NCI-H510A (cell line): Measurements from ENCODE around the gene TMEM229B.

Experiments
- DNase-seq: peaks from one replicate; lab custom pipeline; 2025; lab: John Stamatoyannopoulos, UW

The TMEM229B gene

DNA sequence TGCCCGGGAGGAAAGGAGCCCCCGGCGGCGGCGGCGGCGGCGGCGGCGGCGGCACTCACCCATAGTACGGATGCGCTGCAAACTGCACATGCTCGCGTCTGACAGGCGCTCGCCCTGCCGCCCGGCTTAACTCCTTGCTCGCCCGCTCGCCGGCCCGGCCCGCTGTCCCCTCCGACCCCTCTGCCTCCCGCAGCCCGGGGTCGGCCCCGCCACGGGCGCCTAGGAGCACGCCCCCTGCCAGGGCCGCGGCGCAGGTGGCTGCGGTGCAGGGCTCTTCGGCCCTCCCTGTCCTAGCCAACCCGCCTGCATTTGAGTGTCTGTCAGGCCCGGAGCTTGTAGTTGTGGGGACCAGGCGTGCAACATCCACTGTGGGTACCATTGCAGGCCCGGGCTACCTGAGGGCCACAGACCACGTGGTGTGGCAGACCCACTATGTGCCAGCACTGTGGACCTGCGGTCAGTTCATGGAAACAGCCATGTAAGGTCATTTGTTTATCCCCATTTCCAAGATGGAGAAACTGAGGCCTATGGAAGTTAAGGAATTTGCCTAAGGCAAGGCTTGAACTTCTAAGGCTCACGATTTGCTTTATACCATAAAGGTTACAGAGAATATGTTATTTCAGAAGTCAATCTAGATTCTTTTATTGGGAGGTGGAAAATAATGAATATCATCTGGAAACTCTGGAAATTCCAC is 27.0 kb upstream of the TMEM229B start:
- DNase-seq, result no peak

DNA sequence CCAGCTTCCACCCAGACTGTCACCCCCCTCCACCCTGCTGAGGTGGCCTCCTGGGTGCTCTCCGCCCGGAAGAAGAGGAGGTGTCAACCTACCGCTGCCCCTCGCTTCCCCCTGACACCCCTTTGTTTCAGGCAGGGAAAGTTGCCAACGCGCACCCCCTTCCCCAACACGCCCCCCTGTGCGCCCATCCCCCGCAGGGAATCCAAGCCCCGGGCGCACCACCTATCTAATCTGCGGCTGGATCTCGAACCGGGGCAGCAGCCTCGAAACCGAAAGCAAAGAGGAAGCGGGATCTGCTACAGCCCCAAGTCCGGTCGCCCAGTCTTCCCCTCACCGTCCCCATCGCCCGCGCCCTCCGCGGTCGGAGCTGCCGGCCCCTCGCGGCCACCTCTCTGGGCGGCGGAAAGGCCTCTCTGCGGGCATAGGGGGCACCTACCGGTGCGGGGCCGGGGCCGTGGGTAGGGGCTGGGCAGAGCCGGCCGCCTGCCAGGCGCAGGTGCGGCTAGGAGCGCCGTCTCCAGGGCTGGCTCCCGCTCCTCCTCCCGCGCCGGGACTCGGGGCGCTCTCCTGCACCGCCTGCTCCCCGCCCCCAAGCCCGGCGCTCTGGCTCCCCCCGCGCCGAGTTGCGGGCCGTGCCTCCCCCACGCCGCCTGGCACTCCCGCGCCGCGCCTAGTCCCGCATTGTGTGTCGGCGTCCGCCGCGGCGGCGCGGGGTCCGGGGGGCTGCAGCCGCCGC is 26.3 kb upstream of the TMEM229B start:
- DNase-seq, result no peak

DNA sequence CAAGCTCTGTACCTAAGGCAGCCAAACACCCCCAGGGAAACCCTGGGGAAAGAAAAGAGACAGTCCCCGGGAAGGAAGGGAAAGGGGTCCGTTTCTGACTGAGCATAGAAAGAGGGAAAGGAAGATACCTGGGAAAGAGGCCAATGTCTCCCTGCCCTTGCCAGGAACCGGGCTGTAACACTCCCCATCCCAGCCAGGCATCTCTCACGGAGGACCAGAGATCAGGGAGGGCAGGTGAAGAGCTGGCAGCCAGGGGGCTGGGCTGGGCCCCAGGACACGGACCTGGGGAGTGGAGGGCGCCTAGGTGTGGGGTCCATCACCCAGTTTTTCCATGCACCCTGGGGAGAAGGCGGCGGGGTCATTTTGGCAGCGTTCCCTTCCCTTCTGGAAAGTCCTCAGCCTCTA is 25.7 kb upstream of the TMEM229B start:
- no peak for DNase-seq

DNA sequence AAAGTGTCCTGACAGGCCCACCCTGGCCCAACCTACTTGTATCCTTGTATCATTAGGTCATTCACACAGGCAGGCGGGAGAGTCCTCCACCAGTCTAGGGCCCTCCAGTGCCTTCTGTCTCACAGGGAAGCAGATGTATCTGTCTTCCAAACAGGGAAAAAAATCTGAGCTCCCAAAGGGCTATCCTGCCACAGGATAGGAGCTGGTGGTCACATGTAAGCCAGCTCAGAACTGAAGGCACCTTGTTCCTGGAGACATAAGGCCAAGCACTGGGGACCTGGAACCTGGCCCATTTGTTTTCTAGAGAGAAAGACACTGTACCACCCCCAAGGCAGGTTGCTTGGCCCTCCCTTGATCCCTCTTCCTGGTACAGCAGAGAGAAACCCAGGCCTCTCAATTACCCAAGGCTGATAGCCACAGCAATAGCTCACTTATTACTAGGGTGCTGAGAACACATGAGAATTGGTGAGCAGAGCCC is 25.1 kb upstream of the TMEM229B start:
- no peak for DNase-seq

DNA sequence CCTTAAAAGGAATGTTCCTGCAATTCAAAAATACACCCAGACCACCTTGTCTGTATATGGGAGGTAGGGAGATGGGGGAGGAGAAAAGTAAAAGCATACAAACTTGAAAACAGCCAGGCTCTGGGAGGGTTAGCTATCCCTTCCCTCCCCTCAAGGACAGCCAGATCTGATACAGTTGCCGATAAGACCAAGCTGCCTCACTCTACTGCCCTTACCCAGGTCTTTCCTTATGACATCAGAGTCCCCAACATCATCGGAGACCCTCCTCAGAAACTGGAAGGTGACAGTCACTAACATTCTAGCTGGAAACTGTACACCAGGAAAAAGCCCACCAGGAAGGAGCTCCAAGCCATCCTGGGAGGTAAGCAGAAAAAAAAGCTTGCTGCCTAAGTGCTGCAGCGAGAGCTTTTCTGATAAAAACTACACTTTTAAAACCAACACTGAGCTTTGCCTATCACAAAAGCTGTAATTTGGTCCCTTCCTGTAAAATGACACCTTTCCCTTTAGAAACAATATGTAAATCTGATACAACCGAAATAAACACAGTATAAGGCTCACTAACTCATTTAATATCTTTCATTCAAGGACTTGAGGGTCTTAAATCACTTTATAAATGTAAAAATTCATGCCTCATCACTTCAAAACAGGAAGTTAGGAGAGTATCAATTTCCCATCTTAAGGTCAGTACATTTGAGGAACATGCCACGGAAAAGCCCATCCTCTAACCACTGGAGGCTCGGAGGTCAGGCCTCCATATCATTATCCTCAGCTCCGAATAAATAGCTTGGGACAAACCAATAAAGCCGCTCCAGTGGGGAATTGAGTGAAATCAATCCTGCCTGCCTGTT is 24.2 kb upstream of the TMEM229B start:
- no peak for DNase-seq

DNA sequence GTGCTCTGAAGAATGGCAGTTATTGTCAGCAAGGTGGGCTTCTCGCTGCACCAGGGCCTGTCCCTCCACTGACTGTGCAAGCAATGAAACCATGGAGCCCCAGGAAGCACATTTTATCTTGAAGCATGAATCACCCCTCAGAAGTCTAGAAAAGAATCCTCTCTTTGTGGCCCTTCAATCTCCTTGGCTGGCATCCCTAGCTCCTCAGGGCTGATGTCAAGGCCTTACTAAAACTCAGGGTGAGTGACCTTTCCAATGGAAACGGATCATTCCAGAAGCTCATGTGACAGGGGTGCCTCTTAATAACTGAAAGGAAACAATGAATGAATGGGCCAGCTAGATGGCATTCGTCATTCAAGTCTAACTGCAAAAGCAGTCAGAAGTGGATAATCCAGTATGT is 22.3 kb upstream of the TMEM229B start:
- no peak for DNase-seq

DNA sequence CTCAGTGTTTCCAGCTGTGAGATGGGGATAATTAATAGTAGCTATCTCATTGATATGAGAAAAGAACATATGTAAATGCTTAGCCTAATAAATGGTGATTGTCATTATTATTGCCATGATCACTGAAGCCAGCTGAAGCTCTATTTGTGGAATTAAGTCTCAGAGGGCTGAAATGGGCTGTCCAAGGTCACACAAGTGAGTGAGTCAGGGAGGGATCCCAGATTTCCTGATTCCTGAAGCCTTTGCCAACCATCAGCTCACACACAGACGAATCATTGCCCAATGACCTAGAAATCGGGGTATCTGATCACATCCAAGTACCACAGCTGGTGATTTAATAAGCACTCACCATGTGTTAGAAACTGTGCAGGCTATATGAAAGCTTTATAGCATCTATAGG is 21.6 kb upstream of the TMEM229B start:
- DNase-seq, result no peak

DNA sequence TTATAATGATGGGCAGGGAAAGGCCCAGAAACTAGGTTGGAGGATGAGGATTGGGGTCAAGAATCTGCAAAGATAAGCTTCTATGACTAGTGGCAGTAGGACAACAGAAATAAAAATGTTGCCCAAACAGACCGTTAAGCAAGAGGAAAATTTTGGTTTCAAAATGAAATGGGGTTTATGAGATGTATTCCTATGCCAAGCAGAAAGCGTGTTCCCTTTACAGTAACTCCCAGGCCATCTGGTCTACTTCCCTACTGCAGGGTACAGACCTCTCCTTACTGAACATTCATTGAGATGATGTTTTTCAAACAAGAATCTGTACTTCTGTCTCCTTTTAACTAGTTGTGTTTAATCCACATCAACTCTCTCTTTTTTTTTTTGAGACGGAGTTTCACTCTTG is 20.4 kb upstream of the TMEM229B start:
- DNase-seq, result no peak

DNA sequence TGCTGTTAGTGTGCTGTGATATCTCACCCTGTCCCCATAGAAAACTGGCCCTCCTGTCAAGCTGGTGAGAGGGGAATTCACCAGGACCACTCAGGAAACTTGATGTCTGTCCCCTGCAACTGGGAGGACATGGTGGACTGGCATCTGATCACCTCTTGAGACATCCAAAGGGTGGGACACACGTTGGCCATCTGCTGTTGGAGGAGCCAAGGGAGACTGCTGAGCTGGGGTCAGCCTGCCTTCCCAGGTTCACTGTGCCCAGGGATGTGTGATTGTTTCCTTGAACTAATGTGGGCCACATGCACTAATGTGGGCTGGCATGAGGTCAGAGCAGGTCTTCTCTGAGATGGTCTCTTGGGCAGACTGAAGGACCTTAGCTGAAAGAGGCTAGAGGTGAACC is 16.7 kb upstream of the TMEM229B start:
- no peak for DNase-seq

DNA sequence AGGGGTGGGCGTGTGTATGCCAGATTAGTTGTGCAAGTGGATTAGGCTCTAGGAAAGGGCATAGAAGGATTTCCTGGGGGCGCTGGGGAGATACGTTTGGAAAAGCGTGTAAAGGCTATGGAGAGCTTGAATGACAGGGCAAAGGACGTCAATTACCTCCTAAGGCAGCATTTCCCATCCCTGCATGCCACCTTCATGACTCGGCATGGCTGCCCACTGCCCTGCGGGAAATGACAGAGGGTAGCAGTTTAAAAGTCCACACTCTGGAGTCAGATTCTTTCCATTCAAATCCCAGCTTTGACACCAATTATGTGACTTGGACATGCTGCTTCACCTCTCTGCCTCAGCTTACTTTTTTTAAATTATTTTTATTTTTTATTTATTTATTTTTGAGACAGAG is 14.8 kb upstream of the TMEM229B start:
- DNase-seq, result no peak

DNA sequence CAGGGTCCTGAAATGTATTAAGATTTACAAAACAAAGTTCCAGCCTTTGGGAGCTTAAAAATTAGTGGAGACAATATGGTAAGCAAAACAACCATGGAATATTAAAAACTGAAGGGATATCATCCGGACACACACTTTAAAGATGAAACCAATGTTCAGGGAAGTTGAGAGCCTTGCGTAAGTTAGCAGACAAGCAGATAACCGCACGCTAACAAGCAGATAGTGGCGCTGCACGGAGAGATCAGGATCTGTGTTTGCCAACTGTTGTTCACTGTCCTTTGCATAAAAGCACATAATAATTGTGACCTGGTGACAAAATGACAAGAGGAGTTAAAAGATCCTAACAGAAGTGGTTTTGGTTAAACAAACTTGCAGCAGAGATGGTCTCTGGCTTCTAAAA is 14.3 kb upstream of the TMEM229B start:
- no peak for DNase-seq

DNA sequence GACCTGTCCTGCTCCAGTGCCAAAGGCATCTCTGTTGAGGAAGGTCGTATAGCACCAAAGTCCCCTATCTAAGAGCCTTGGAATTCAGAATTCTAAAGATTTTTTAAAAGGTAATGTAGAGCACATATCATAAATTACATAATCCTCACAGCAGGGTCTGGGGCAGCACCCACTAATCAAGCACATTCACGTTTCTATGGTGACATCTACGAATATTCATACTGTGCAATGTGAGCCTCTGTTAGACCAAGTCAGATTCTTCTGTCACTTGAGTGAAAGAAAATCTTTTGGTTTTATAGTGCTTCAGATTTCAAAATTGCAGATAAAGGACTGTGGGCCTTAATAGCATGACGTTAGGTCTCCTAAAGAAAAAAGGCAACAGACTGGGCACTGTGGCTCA is 13.1 kb upstream of the TMEM229B start:
- DNase-seq, result no peak

DNA sequence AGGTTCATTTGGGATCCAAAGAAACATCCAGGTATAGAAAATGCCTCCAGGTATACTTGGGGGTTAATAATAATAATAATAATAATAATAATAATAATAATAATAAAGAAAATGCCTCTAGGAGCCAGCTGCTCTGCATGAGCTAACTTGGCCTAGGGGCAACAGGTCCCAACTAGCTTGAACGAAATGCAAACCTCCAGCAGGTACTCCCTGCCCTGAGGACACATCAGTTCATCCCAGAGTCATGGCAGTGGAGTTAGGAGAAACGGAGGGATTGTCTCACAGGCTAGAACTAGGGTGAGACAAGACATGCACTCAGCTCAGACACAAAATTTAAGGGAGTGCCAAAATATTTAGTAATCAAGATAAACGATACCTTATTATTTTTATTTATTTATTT is 12.5 kb upstream of the TMEM229B start:
- no peak for DNase-seq

DNA sequence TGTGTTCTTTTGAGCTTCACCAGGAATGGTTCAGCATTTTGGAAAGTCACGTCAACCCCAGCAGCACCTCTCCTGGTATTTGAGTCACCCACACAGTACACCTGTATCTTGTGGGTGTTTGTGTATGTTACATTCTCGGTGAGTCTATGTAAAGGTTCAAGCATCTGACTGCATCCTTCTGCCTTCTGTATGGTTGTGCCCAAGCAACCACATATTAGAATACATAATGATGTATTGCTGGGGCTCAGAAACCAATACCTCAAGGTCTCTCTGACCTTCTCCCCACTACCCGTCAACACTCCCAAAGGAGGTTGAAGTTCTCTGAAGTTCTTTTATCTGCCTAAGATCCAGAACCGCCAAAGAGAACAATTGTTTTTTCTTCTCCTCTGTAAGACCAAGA is 9.2 kb upstream of the TMEM229B start:
- DNase-seq, result no peak

DNA sequence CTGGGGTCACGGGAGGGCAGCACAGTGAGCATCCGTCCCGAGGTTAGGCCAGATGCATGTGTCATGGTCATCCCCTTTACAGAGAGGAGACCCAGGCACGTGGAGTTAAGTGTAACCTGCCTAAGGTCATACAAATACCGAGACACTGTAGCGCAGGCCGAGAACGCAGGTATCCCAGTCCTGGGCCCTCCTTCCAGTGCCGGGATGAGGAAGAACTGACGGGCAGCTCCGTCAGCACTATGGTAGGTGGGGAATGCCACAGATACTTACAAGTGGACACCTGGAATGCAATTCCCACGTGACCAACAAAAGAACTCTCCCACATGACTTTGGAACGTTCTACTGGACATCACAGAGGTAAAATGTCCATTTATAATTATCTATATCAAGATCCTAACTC is 8.7 kb upstream of the TMEM229B start:
- no peak for DNase-seq

DNA sequence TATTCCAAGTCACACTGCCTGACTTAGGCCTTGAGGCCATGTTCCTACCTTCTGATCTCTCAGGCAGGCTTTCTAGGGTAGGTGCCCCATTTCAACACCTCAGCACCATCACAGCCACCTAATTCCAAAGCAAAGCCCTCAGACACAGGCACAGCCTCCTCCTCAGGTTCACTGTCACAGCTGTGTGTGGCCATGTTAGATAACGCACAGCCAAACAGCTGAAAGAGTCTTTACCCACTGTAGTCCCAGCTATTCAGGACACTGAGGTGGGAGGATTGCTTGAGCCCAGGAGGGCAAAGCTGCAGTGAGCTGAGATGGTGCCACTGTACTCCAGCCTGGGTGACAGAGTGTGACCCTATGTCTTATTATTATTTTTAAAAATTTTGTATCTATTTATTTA is 7.3 kb upstream of the TMEM229B start:
- DNase-seq, result no peak

DNA sequence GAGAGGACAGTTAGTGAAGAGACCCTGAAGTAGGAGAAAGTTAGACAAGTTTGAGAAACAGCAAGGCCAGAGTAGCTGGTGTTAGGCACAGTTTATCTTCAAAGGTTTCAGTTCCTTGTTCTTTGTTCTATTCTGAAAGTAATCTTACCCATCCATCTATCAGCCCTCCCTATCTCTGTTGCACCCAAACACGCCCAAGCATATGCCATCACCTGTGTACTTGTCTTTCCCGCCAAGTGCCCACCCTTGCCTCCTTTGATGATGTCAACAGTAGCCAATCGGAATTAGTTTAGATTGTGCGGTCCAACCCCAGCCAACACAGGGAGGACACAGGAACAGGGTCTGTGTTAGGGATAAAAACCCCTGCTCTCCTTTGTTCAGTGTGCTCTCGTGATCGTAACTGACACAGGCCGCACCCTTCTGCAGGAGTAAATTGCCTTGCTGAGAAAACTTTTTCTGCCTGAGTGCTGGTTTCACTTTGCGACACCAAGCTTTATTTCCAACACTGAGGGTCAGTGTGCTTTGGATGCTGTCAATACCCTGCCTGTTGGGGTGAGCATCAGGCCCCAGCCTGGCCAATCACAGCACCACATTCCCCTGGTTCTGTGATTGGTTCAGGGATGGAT is 4.7 kb upstream of the TMEM229B start:
- no peak for DNase-seq

DNA sequence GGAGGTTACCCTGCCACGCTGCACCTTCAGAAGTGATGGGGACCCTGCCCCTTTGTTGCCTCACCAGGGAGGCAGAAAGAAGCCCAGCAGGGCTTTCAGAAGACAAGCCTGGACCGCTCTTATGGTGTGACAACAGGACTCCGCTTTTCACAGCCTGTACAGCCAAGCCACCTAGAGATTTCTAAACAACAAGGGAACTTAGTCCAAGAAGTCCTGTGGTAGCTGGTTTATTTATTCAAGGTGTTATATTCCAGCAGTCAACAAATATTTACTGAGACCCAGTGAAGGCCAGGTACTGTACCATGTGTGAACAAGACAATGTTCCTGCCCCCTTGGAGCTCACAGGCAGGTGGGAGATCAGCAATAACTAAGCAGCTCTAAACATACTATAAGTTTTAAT is 4.0 kb upstream of the TMEM229B start:
- DNase-seq, result no peak

DNA sequence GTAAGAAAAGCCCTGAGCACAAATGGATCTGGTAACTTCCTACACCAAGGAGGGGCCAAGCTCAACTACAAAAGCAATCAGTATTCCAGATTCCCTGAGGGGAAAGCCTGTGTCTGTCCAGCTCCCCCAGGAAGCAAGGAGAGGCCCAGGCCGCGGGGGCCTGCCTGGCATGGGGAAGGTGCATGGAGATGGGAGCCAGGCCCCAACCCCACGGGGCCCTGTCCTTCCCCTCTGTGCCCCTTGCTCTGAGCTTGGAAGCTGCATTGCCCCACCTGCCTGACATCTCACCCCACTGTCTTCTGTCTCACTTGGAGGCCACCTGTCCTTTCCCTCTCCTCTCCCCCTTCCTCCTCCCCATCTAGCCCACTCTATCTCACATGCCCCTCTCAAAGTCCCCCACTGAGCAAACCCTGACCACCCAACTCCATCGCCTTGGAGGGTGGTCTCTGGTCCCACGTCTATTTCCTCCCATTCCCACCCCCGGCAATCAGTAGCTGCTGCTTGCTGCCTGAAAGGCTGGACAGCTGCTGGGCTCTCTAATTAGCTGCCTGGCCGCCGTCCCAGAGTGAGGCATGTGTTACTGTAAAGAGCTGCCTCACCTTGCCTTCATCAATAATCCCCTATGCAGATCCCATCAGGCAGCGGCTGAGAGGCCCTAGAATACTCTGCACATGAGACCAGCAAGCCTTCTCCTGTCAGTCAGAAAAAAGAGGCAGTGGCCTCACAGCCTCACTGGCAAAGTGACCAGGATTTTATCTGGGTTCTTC is 3.4 kb upstream of the TMEM229B start:
- DNase-seq, result no peak

DNA sequence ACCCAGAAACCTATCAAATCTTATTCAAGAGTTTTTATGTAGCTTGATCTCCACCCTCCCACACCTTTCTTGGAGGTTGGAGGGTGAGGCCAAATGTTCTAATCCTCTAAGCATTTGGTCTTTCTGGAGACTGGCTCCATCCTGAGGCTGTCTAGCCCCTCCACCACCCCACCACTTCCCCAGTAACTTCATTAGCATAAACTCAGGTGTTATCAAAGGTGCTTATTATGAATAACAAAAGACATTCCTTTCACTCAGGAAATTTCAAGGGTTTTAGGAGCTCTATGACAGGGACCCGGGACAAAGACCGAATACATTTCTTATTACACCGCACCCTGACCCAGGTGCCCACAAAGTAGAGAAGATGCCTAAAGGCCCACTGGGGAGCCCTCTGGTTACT is 2.8 kb upstream of the TMEM229B start:
- DNase-seq, result no peak

DNA sequence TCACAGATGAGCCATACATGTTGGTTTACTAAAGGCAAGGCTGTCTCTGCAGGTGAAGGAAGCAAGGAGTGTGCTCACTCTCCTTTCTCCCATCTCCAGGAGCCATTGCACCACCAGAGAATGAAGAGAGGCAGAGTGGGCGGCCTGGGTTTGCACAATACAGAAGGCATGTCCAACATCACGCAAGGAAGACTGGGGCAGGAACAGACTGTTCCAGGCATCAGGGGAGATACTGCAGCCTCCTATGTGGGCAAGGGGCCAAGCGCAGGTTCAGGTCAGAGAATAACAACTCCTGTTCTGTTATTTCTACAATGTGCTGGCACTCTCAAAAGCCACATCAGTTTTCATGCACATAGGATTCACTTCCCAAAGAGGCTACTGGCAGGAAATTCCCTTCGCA is 1.7 kb upstream of the TMEM229B start:
- no peak for DNase-seq

DNA sequence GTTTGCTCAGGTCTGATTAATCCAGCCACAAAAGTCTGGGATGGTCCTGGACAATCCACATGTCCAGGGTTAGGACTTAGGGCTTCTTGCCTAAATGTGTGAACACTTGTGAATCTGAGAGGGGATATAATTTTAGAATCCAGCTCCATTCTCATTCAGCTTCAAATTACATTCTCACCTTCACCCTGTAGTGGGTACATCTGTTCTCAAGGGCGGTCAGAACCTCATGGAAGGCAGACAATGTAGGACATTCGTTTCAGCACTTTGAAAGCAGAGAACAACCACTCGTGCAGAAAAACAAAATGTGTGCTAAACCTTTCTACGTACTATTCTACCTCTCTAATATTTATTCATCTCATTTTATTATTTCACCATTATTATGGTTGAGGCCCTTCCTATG is 1.2 kb downstream of the TMEM229B start:
- DNase-seq, result no peak
